Loucy (cell line): ENCODE measurements around the gene RTCB.

Source experiments
- EZH2phosphoT487 ChIP-seq: fragments of 200-600 bp; IDR thresholded peaks from 2 replicates; pipeline ENCODE4 v1.6.1; 2018; ENCODE audit warnings: antibody characterized with exemption, mild to moderate bottlenecking, moderate library complexity, borderline replicate concordance
- TF ChIP-seq, protein P1 (sequence below): fragments of 200-600 bp; sonication (generic); conservative IDR thresholded peaks from 2 replicates; pipeline ENCODE4 v1.5.1; 2014; ENCODE audit warnings: mild to moderate bottlenecking, antibody characterized with exemption, low read length

DNA sequence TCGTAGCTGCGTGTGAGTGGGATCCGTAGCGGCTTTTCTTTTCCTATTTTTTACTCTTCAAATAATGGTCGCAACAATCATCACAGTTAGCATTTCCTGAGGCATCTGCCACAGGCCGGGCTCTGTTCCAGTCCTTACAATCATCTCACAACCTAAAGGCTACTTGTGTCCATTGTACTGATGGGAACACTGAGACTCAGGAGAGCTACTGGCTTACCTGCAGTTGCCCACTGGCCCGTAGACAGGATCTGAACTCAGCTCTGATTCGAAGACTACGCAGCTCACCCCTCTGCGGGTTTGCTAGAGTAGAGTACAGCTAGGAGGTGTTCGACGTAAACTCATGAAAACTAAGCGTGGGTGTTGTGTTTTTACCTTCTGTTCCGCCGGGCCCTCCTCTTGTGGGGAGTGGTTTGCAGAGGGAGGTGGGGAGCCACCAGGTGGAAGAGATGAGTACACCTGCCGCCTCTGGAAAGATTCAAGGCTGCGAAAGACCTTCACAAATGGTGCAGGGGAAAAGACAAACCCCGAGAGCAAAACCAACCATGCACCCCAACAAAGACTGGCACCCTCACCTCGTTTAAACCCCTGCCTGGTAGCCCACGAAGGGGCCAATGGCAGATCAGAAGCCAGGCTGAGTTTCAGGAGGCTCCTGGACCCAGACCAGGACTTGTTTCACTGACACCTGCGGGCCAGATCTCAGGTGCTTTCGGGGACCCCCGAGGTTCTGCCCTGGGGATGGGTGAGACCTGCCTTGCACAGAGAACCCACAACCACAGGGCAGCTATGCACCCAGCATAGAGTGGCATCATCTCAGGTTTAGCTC lies 72.6 kb downstream of the RTCB start:
- TF ChIP-seq, protein P1, sequence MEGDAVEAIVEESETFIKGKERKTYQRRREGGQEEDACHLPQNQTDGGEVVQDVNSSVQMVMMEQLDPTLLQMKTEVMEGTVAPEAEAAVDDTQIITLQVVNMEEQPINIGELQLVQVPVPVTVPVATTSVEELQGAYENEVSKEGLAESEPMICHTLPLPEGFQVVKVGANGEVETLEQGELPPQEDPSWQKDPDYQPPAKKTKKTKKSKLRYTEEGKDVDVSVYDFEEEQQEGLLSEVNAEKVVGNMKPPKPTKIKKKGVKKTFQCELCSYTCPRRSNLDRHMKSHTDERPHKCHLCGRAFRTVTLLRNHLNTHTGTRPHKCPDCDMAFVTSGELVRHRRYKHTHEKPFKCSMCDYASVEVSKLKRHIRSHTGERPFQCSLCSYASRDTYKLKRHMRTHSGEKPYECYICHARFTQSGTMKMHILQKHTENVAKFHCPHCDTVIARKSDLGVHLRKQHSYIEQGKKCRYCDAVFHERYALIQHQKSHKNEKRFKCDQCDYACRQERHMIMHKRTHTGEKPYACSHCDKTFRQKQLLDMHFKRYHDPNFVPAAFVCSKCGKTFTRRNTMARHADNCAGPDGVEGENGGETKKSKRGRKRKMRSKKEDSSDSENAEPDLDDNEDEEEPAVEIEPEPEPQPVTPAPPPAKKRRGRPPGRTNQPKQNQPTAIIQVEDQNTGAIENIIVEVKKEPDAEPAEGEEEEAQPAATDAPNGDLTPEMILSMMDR = no peak
- no peak for TF ChIP-seq EZH2phosphoT487
